Nasal cavity respiratory epithelium epithelial cell of viscerocranial mucosa (primary cell): ENCODE measurements around the gene NLRP13. TPM values are rescaled to one million over a fixed set of nuclear protein-coding genes. Genes with fewer than 3 reads are reported as not detected.

Source experiments
- total RNA-seq: library from RNA; depleted of rRNA; stranded (reverse); fragments of >200 nt; gene quantifications from 2 replicates; pipeline ENCODE4 v1.2.3, GENCODE V29; 2014

NLRP13 gene
- not detected in 2 replicates for total RNA-seq

GRCh38 chr19:55931936-55932386, at the start of gene NLRP13:
TSS of gene NLRP13 (minus strand) at chr19:55932336. CDS start at chr19:55932311, 25 bp downstream.

GRCh38 chr19:55947532-55947931, 15.4 kb upstream of the NLRP13 start, which contains the start of gene NLRP8:
TSS of gene NLRP8 (plus strand) at chr19:55947832.

Other genes starting within 250 kb of the NLRP13 start
- not detected in 2 replicates for gene NLRP9, start 193.9 kb downstream of the NLRP13 start, total RNA-seq
- gene RFPL4A, start 173.2 kb downstream of the NLRP13 start, total RNA-seq: not detected in 2 replicates
- gene RFPL4AL1, start 163.2 kb downstream of the NLRP13 start, total RNA-seq: not detected in 2 replicates
- not detected in 2 replicates for gene NLRP11, start 100.3 kb downstream of the NLRP13 start, total RNA-seq
- not detected in 2 replicates for gene NLRP4, start 95.8 kb downstream of the NLRP13 start, total RNA-seq
- not detected in 2 replicates for gene NLRP8, start 15.5 kb upstream of the NLRP13 start, total RNA-seq
- gene NLRP5, start 54.4 kb upstream of the NLRP13 start, total RNA-seq: not detected in 2 replicates
- gene ZNF787, start 189.0 kb upstream of the NLRP13 start, total RNA-seq: 42.1 and 57.4 TPM in 2 replicates
- gene ZNF444, start 209.0 kb upstream of the NLRP13 start, total RNA-seq: 7.9 and 12.9 TPM in 2 replicates
- not detected in 2 replicates for gene GALP, start 243.7 kb upstream of the NLRP13 start, total RNA-seq